COR-L47 (cell line): ENCODE measurements around the gene PRAMEF15.
"Not testable (repeated sequence)": the region's sequence is repeated elsewhere in the genome, so short reads cannot be mapped to it uniquely, and the experiment has no call there.

Experiments
- DNase-seq: peaks from one replicate; lab custom pipeline; 2025; lab: John Stamatoyannopoulos, UW

The PRAMEF15 gene

GRCh38 chr1:13315281-13315680 is at the start of gene PRAMEF15:
PRAMEF15 (plus strand) TSS chr1:13315581; CDS start chr1:13318408, 2,827 bp downstream.
- not testable (repeated sequence) for DNase-seq

- DNase-seq: not testable (repeated sequence)
Measured at GRCh38 chr1:13277016-13277415, 38.4 kb upstream of the PRAMEF15 start.

- DNase-seq: not testable (repeated sequence)
Measured at GRCh38 chr1:13279617-13280016, 35.8 kb upstream of the PRAMEF15 start.

- not testable (repeated sequence) for DNase-seq
Measured at GRCh38 chr1:13285037-13285436, 30.3 kb upstream of the PRAMEF15 start, which contains the start of gene PRAMEF8. PRAMEF8 (minus strand) TSS chr1:13285137; CDS start chr1:13284091, 1,046 bp downstream.

- not testable (repeated sequence) for DNase-seq
Measured at GRCh38 chr1:13289030-13289429, 26.4 kb upstream of the PRAMEF15 start.

GRCh38 chr1:13297216-13297931 is 18.0 kb upstream of the PRAMEF15 start:
- DNase-seq: not testable (repeated sequence)

GRCh38 chr1:13298699-13299098 is 16.7 kb upstream of the PRAMEF15 start:
- DNase-seq: not testable (repeated sequence)

GRCh38 chr1:13302197-13302596 is 13.2 kb upstream of the PRAMEF15 start:
- not testable (repeated sequence) for DNase-seq

- not testable (repeated sequence) for DNase-seq
Measured at GRCh38 chr1:13303239-13303638, 12.1 kb upstream of the PRAMEF15 start, which contains the start of gene PRAMEF33. PRAMEF33 (plus strand) TSS chr1:13303539; CDS start chr1:13305955, 2,416 bp downstream.

- not testable (repeated sequence) for DNase-seq
Measured at GRCh38 chr1:13342496-13342895, 27.1 kb downstream of the PRAMEF15 start.

GRCh38 chr1:13347034-13347433 is 31.7 kb downstream of the PRAMEF15 start, which contains the start of gene PRAMEF14:
PRAMEF14 (minus strand) TSS chr1:13347134; CDS start chr1:13345314, 1,820 bp downstream.
- DNase-seq: not testable (repeated sequence)

- DNase-seq: not testable (repeated sequence)
Measured at GRCh38 chr1:13353476-13353875, 38.1 kb downstream of the PRAMEF15 start.

GRCh38 chr1:13354475-13354874 is 39.1 kb downstream of the PRAMEF15 start:
- DNase-seq: not testable (repeated sequence)

GRCh38 chr1:13356774-13357173 is 41.4 kb downstream of the PRAMEF15 start:
- DNase-seq: peak; percentile 49

GRCh38 chr1:13362364-13362763 is 47.0 kb downstream of the PRAMEF15 start:
- not testable (repeated sequence) for DNase-seq

- DNase-seq: not testable (repeated sequence)
Measured at GRCh38 chr1:13364928-13365327, 49.5 kb downstream of the PRAMEF15 start.

- DNase-seq: not testable (repeated sequence)
Measured at GRCh38 chr1:13366536-13366935, 51.2 kb downstream of the PRAMEF15 start.

GRCh38 chr1:13368544-13368943 is 53.2 kb downstream of the PRAMEF15 start:
- not testable (repeated sequence) for DNase-seq
